ENCODE data around the gene ZNF652. TPM values are rescaled to one million over a fixed set of nuclear protein-coding genes. Genes with fewer than 3 reads are reported as not detected.

Gene ZNF652
- total RNA-seq, 2 donors from 2014 or later: 42.6 to 60.0 TPM

- Mint-ChIP-seq H3K4me3 (no peak overlapping the region), H3K4me1 (peaks cover 44% of the 10 kb centered on the region), H3K27me3 (ENCODE audit: insufficient read depth) (no peaks in the 10 kb centered on the region), H3K36me3 (ENCODE audit: low read depth) (no peaks in the 10 kb centered on the region), H3K27ac (no peak overlapping the region), H3K9me3 (no peaks in the 10 kb centered on the region)
- H3K4me1 ChIP-seq (ENCODE audit: control insufficient read depth, insufficient read depth, low read length): no peaks in the 10 kb centered on the region
- no peak overlapping the region for H3K27ac ChIP-seq (ENCODE audit: low read depth, low read length)
- no peaks in the 10 kb centered on the region for H3K9me3 ChIP-seq (ENCODE audit: control insufficient read depth, low read length)
- DNase-seq: no peak
- H3K36me3 ChIP-seq (ENCODE audit: control insufficient read depth, insufficient read depth, low read length): no peaks in the 10 kb centered on the region
- TF ChIP-seq CTCF (conservative IDR thresholded peaks at IDR 0.05): no peak
- H3K27me3 ChIP-seq (ENCODE audit: control insufficient read depth, insufficient read depth, low read length, poor library complexity, severe bottlenecking): no peaks in the 10 kb centered on the region
- H3K9ac ChIP-seq (ENCODE audit: extremely low read depth, low read length, poor library complexity, severe bottlenecking): no peak overlapping the region
- WGBS, 2 experiments (ENCODE audit: insufficient coverage in 1 of 2, insufficient read length in 1 of 2): 90 to 97% methylated on average over 3 to 4 of the region's 4 CpGs
- no peak overlapping the region for H3K4me3 ChIP-seq (ENCODE audit: low read length)
Observed at GRCh38 chr17:49358641-49359247, 3.3 kb downstream of the ZNF652 start.

- H3K36me3 ChIP-seq (ENCODE audit: control insufficient read depth, insufficient read depth, low read length): peaks cover 3% of the 10 kb centered on the region
- no peak for TF ChIP-seq CTCF (conservative IDR thresholded peaks at IDR 0.05)
- Mint-ChIP-seq H3K9me3 (peaks cover 3% of the 10 kb centered on the region), H3K27ac (no peak overlapping the region), H3K4me1 (peaks cover 36% of the 10 kb centered on the region), H3K4me3 (no peak overlapping the region), H3K36me3 (ENCODE audit: low read depth) (peaks cover 3% of the 10 kb centered on the region), H3K27me3 (ENCODE audit: insufficient read depth) (no peaks in the 10 kb centered on the region)
- peaks cover 4% of the 10 kb centered on the region for H3K9me3 ChIP-seq (ENCODE audit: control insufficient read depth, low read length)
- no peak overlapping the region for H3K9ac ChIP-seq (ENCODE audit: extremely low read depth, low read length, poor library complexity, severe bottlenecking)
- 90 to 93% methylated on average over 3 of the region's 3 CpGs for WGBS, 2 experiments (ENCODE audit: insufficient coverage in 1 of 2, insufficient read length in 1 of 2)
- H3K4me3 ChIP-seq (ENCODE audit: low read length): no peak overlapping the region
- no peaks in the 10 kb centered on the region for H3K4me1 ChIP-seq (ENCODE audit: control insufficient read depth, insufficient read depth, low read length)
- no peak overlapping the region for H3K27ac ChIP-seq (ENCODE audit: low read depth, low read length)
- no peaks in the 10 kb centered on the region for H3K27me3 ChIP-seq (ENCODE audit: control insufficient read depth, insufficient read depth, low read length, poor library complexity, severe bottlenecking)
- no peak for DNase-seq
Observed at GRCh38 chr17:49357516-49357915, 4.5 kb downstream of the ZNF652 start.

DNA sequence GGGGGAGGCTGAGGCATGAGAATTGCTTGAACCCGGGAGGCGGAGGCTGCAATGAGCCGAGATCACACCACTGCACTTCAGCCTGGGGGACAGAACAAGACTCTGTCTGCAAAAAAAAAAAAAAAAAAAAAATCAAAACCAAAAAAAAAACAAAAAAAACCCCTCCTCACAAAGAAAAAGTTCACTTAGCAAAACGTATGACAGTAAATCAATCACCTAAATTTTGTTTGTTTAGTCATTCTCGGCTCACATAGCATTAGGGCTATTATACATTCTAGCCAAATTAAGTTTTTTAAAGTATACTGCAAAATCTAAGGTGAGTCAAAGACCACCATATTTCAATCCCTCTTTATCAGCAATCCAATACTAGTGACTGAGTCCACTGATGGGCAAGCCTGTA is 5.7 kb downstream of the ZNF652 start:
- no peak overlapping the region for H3K27ac ChIP-seq (ENCODE audit: low read depth, low read length)
- no peak overlapping the region for H3K4me3 ChIP-seq (ENCODE audit: low read length)
- Mint-ChIP-seq H3K9me3 (peaks cover 4% of the 10 kb centered on the region), H3K4me3 (no peak overlapping the region), H3K27ac (no peak overlapping the region), H3K4me1 (peaks cover 34% of the 10 kb centered on the region), H3K27me3 (ENCODE audit: insufficient read depth) (no peaks in the 10 kb centered on the region), H3K36me3 (ENCODE audit: low read depth) (peaks cover 5% of the 10 kb centered on the region)
- no peak overlapping the region for H3K9ac ChIP-seq (ENCODE audit: extremely low read depth, low read length, poor library complexity, severe bottlenecking)
- WGBS, 2 experiments (ENCODE audit: insufficient coverage in 1 of 2, insufficient read length in 1 of 2): 99% methylated on average over 5 of the region's 5 CpGs; no CpG with 5 or more reads in 1 of the 2 experiments
- H3K9me3 ChIP-seq (ENCODE audit: control insufficient read depth, low read length): peaks cover 6% of the 10 kb centered on the region
- H3K36me3 ChIP-seq (ENCODE audit: control insufficient read depth, insufficient read depth, low read length): peaks cover 6% of the 10 kb centered on the region
- no peaks in the 10 kb centered on the region for H3K27me3 ChIP-seq (ENCODE audit: control insufficient read depth, insufficient read depth, low read length, poor library complexity, severe bottlenecking)
- no peaks in the 10 kb centered on the region for H3K4me1 ChIP-seq (ENCODE audit: control insufficient read depth, insufficient read depth, low read length)
- TF ChIP-seq CTCF (conservative IDR thresholded peaks at IDR 0.05): no peak
- DNase-seq: no peak
